Suprapubic skin (tissue), 3 donors: ENCODE measurements around the gene SYT12.

Source experiments
- POLR2A ChIP-seq, 2 donors: fragments of 450-650 bp; IDR thresholded peaks; one replicate each; pipeline ENCODE4 v1.6.1; 2017; ENCODE audit warnings: antibody characterized with exemption in 2 of 2, mild to moderate bottlenecking in 2 of 2, moderate library complexity in 2 of 2
- TF ChIP-seq, protein P1 (sequence below), 2 donors: fragments of 200-600 bp in 1 of 2; fragments of 450-650 bp in 1 of 2; sonication (generic) in 1 of 2; IDR thresholded peaks; one replicate each; pipeline ENCODE4 v1.5.1; 2016 to 2019; ENCODE audit warnings: antibody characterized with exemption in 2 of 2, mild to moderate bottlenecking in 1 of 2, moderate library complexity in 1 of 2

DNA sequence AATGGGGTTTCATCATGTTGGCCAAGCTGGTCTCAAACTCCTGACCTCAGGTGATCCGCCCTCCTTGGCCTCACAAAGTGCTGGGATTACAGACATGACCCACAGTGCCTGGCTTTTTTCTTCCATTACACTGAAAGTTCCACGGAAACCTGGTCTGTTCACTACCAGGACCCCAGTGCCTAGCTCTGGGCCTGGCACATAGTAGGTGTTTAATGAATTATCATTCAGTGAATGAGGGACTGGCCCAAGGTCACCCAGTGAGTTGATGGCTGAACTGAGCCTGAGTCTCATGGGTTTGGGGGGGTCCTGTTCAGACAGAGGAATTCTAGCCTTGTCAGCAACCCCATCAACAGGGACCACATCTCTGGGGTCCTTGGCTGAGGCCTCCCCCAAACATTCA is 44.7 kb upstream of the SYT12 start:
- TF ChIP-seq, protein P1, sequence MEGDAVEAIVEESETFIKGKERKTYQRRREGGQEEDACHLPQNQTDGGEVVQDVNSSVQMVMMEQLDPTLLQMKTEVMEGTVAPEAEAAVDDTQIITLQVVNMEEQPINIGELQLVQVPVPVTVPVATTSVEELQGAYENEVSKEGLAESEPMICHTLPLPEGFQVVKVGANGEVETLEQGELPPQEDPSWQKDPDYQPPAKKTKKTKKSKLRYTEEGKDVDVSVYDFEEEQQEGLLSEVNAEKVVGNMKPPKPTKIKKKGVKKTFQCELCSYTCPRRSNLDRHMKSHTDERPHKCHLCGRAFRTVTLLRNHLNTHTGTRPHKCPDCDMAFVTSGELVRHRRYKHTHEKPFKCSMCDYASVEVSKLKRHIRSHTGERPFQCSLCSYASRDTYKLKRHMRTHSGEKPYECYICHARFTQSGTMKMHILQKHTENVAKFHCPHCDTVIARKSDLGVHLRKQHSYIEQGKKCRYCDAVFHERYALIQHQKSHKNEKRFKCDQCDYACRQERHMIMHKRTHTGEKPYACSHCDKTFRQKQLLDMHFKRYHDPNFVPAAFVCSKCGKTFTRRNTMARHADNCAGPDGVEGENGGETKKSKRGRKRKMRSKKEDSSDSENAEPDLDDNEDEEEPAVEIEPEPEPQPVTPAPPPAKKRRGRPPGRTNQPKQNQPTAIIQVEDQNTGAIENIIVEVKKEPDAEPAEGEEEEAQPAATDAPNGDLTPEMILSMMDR (IDR thresholded peaks at IDR 0.05), result no peak
- no peak for TF ChIP-seq POLR2A (IDR thresholded peaks at IDR 0.05)
